DOHH2 (cell line): ENCODE measurements around the gene PHRF1.

ENCODE experiments used
- H3F3A ChIP-seq: fragments of 200-600 bp; sonication (generic), shearing (Covaris generic); 2 replicates; pipeline ENCODE4 v1.6.0; 2016; ENCODE audit warnings: antibody characterized with exemption, mild to moderate bottlenecking; ENCODE audit not compliant: control insufficient read depth, insufficient read depth
- H3K27ac ChIP-seq: fragments of 200-600 bp; sonication (generic); 2 replicates; pipeline ENCODE4 v1.5.1; 2014; ENCODE audit warnings: low read depth, mild to moderate bottlenecking, low read length, moderate library complexity
- H3K27me3 ChIP-seq: fragments of 200-600 bp; sonication (generic); 2 replicates; pipeline ENCODE4 v1.6.1; 2014; ENCODE audit warnings: mild to moderate bottlenecking, low read length, mixed read lengths; ENCODE audit not compliant: control insufficient read depth
- H3K36me3 ChIP-seq: fragments of 200-600 bp; sonication (generic); 2 replicates; pipeline ENCODE4 v1.6.1; 2014; ENCODE audit warnings: mild to moderate bottlenecking, low read length, moderate library complexity, mixed read lengths; ENCODE audit not compliant: control insufficient read depth
- H3K4me1 ChIP-seq: fragments of 200-600 bp; sonication (generic); 2 replicates; pipeline ENCODE4 v1.6.1; 2014; ENCODE audit warnings: mild to moderate bottlenecking, low read length, mixed read lengths; ENCODE audit not compliant: control insufficient read depth
- H3K4me2 ChIP-seq: fragments of 200-600 bp; sonication (generic); 2 replicates; pipeline ENCODE4 v1.6.0; 2014; ENCODE audit warnings: mild to moderate bottlenecking, low read length, moderate library complexity
- H3K4me3 ChIP-seq: fragments of 200-600 bp; sonication (generic); 2 replicates; pipeline ENCODE4 v1.5.1; 2014; ENCODE audit warnings: mild to moderate bottlenecking, low read length, mixed read lengths
- H3K79me2 ChIP-seq: fragments of 200-600 bp; sonication (generic); 2 replicates; pipeline ENCODE4 v1.6.1; 2014; ENCODE audit warnings: mild to moderate bottlenecking, low read length, mixed read lengths; ENCODE audit not compliant: control insufficient read depth
- H3K9me2 ChIP-seq: fragments of 200-600 bp; sonication (generic); replicated peaks from 2 replicates; pipeline ENCODE4 v1.6.1; 2014; ENCODE audit warnings: mild to moderate bottlenecking, low read length, mixed read lengths; ENCODE audit not compliant: control insufficient read depth
- H3K9me3 ChIP-seq: fragments of 200-600 bp; sonication (generic); 2 replicates; pipeline ENCODE4 v1.6.1; 2014; ENCODE audit warnings: antibody characterized with exemption, low read length, mixed read lengths; ENCODE audit not compliant: control insufficient read depth, insufficient read depth
- H4K20me1 ChIP-seq: fragments of 200-600 bp; sonication (generic); 2 replicates; pipeline ENCODE4 v1.6.0; 2014; ENCODE audit warnings: low read depth, mild to moderate bottlenecking, antibody characterized with exemption, low read length, moderate library complexity; ENCODE audit not compliant: control insufficient read depth, insufficient read depth
- CTCF ChIP-seq: fragments of 200-600 bp; sonication (generic); IDR thresholded peaks from one replicate; pipeline ENCODE4 v1.5.1; 2014; ENCODE audit warnings: antibody characterized with exemption, mild to moderate bottlenecking, low read depth, low read length; ENCODE audit not compliant: poor library complexity, severe bottlenecking
- EZH2phosphoT487 ChIP-seq: fragments of 200-600 bp; sonication (generic); IDR thresholded peaks from 2 replicates; pipeline ENCODE4 v1.6.1; 2017; ENCODE audit warnings: borderline replicate concordance, mild to moderate bottlenecking, antibody characterized with exemption, low read length, moderate library complexity, mixed read lengths

Gene PHRF1

GRCh38 chr11:660281-660680 is 84.0 kb downstream of the PHRF1 start:
- H3K9me3 ChIP-seq = no peaks in the 10 kb centered on the region
- H3K27me3 ChIP-seq = no peaks in the 10 kb centered on the region
- H3K4me2 ChIP-seq = no peak overlapping the region
- no peaks in the 10 kb centered on the region for H3K79me2 ChIP-seq
- H3F3A ChIP-seq = no peaks in the 10 kb centered on the region
- no peaks in the 10 kb centered on the region for H3K4me1 ChIP-seq
- H3K36me3 ChIP-seq = peaks cover 4% of the 10 kb centered on the region; the same call in 1 of the 2 replicates
- TF ChIP-seq EZH2phosphoT487 (no peak), CTCF (no peak)
- no peak overlapping the region for H3K27ac ChIP-seq
- H3K4me3 ChIP-seq = no peak overlapping the region
- H4K20me1 ChIP-seq = no peaks in the 10 kb centered on the region
- H3K9me2 ChIP-seq = no peaks in the 10 kb centered on the region

GRCh38 chr11:660681-661444 is 84.6 kb downstream of the PHRF1 start:
- Histone ChIP-seq H3K4me2 (no peak overlapping the region), H3K27ac (no peak overlapping the region), H3K9me2 (no peaks in the 10 kb centered on the region), H3F3A (no peaks in the 10 kb centered on the region), H3K4me1 (no peaks in the 10 kb centered on the region), H4K20me1 (no peaks in the 10 kb centered on the region), H3K79me2 (no peaks in the 10 kb centered on the region), H3K9me3 (no peaks in the 10 kb centered on the region), H3K27me3 (no peaks in the 10 kb centered on the region), H3K36me3 (peaks cover 4% of the 10 kb centered on the region; the same call in 1 of the 2 replicates), H3K4me3 (no peak overlapping the region)
- no peak for TF ChIP-seq EZH2phosphoT487
- TF ChIP-seq CTCF = no peak
